Skeletal muscle tissue (tissue), 4 donors: ENCODE results near the gene AXDND1. TPM values are rescaled to one million over a fixed set of nuclear protein-coding genes. Genes with fewer than 3 reads are reported as not detected.
"Not testable (repeated sequence)": the region's sequence is repeated elsewhere in the genome, so short reads cannot be mapped to it uniquely, and the experiment has no call there.

Experiments
- H3K27ac ChIP-seq: one replicate; pipeline ENCODE4 v1.7.0; 2013; ENCODE audit warnings: mild to moderate bottlenecking, low read depth, low read length, inconsistent platforms
- H3K27me3 ChIP-seq, 3 donors: one replicate each; pipeline ENCODE4 v1.7.0; 2013; ENCODE audit warnings: low read length in 3 of 3; ENCODE audit not compliant: control insufficient read depth in 3 of 3, insufficient read depth in 3 of 3
- H3K36me3 ChIP-seq, 3 donors: one replicate each; pipeline ENCODE4 v1.7.0; 2013; ENCODE audit warnings: low read length in 3 of 3; ENCODE audit not compliant: control insufficient read depth in 3 of 3, insufficient read depth in 3 of 3
- H3K4me1 ChIP-seq, 3 donors: one replicate each; pipeline ENCODE4 v1.7.0; 2013; ENCODE audit warnings: low read length in 3 of 3, mild to moderate bottlenecking in 3 of 3; ENCODE audit not compliant: control insufficient read depth in 3 of 3, insufficient read depth in 3 of 3
- H3K4me3 ChIP-seq, 3 donors: one replicate each; pipeline ENCODE4 v1.7.0; 2013; ENCODE audit warnings: low read length in 3 of 3
- H3K9ac ChIP-seq, 3 donors: one replicate each; pipeline ENCODE4 v1.7.0; 2013; ENCODE audit warnings: low read length in 3 of 3, mild to moderate bottlenecking in 3 of 3, moderate library complexity in 2 of 3, low read depth in 1 of 3
- H3K9me3 ChIP-seq, 3 donors: one replicate each; pipeline ENCODE4 v1.7.0; 2013; ENCODE audit warnings: low read length in 3 of 3; ENCODE audit not compliant: control insufficient read depth in 3 of 3
- total RNA-seq: library from RNA; depleted of rRNA; stranded (reverse); fragments of >200 nt; gene quantifications from one replicate; pipeline ENCODE4 v1.2.3, GENCODE V29; 2014
- donor health status: Osteomylitis.

The AXDND1 gene
- total RNA-seq, 1 donor from 2014 or later = under 0.01 TPM

DNA sequence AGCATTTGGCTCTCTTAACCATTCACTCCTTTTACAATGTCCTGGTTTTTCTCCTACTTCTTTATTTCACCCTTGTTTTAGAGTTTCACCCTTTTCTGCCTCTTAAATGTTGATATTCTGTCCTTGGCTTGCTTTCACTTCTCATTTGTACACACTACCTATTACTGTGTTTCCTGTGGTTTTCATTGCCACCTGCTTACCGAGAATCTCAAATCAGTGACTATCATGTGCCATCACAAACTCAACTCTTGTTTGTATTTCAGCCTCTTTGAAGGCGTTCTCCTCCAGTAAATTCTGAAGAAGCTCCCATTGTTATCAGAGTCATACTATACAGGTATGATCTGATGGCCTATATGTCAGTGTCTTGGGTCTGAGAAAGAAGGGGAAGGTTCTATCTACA lies 144.3 kb downstream of the AXDND1 start:
- no peaks in the 10 kb centered on the region for H3K36me3 ChIP-seq
- H3K27ac ChIP-seq = no peak overlapping the region
- H3K9ac ChIP-seq = no peak overlapping the region
- no peaks in the 10 kb centered on the region for H3K27me3 ChIP-seq
- no peaks in the 10 kb centered on the region for H3K4me1 ChIP-seq
- H3K9me3 ChIP-seq = no peaks in the 10 kb centered on the region
- H3K4me3 ChIP-seq = no peak overlapping the region

DNA sequence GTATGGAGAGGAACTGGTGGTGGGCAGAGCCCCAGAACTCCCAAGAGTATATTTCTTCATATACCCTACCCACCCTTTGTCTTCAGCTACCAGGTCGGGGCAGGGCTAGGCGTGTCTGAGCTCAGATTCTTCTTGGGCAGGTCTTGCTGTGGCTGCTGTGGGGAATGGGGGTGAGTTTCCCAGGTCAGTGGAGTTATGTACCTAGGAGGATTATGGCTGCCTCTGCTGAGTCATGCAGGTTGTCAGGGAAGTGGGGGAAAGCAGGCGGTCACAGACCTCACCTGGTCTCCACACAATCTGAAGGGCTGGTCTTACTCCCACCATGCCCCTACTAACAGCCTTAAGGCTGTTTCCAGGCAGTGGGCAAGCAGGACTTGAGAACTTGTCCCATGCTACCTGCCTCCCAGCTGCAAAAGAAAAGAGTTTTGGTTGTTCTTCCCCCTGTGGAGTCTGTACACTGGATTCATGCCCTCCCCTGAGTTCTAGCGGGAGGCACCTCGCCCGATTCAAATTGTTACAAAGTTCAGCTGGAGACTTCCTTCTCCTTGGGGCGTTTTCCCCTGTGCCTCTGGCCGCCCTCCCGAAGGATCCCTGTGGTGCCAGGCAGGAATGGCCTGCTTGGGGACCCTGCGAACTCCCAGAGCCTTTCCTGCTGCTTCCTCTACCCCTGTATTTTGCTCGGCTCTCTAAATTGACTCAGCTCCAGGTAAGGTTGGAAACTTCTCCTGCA lies 151.4 kb downstream of the AXDND1 start:
- Histone ChIP-seq H3K9ac (no peak overlapping the region), H3K9me3 (no peaks in the 10 kb centered on the region), H3K36me3 (no peaks in the 10 kb centered on the region), H3K4me1 (no peaks in the 10 kb centered on the region), H3K27me3 (no peaks in the 10 kb centered on the region), H3K4me3 (no peak overlapping the region), H3K27ac (no peak overlapping the region)

DNA sequence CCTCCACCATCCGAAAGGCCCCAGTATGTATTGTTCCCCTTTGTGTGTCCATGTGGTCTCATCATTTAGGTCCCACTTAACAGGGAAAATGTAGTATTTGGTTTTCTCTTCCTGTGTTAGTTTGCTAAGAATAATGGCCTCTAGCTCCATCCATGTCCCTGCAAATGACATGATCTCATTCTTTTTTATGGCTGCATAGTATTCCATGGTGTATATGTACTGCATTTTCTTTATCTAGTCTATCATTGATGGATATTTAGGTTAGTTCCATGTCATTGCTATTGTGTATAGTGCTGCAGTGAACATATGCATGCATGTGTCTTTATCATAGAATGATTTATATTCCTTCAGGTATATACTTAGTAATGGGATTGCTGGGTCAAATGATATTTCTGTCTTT lies 152.8 kb downstream of the AXDND1 start:
- not testable (repeated sequence) for H3K27ac ChIP-seq, H3K9ac ChIP-seq, H3K27me3 ChIP-seq

DNA sequence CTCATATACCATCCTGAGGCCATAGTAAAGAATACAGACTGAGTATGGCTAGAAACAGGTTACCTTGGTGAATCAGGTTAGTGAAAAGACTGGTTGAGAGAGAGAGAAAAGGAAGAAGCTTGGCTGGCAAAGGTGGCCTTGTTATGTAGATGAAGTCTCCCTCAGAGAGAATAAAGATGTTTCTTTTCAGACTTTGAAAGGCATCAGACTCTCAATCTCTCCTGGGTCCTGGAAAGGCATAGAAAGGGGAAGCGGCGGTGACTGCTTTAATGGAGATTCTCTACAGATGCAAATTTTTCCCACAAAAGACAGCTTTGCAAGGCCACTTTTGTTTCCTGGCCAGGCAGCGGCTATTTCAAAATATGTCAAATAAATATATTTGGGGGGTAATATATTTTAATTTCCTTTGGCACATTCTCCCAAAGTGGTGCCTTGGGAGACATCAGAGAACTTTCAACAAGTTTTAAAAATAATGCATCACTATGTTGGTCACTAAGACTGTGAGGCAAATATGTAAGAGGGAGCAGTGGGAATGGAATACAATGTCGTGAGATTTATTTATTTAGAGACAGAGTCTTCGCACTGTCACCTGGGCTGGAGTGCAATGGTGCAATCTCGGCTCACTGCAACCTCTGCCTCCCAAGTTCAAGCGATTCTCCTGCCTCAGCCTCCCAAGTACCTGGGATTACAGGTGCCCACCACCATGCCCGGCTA lies 163.9 kb downstream of the AXDND1 start:
- Histone ChIP-seq H3K4me1 (no peaks in the 10 kb centered on the region), H3K27ac (no peak overlapping the region), H3K27me3 (no peaks in the 10 kb centered on the region), H3K36me3 (no peaks in the 10 kb centered on the region), H3K4me3 (no peak overlapping the region), H3K9me3 (no peaks in the 10 kb centered on the region), H3K9ac (no peak overlapping the region)

More for the DNA sequence above, 152.8 kb downstream of the AXDND1 start:
- not testable (repeated sequence) for H3K9me3 ChIP-seq, H3K4me1 ChIP-seq, H3K4me3 ChIP-seq, H3K36me3 ChIP-seq

DNA sequence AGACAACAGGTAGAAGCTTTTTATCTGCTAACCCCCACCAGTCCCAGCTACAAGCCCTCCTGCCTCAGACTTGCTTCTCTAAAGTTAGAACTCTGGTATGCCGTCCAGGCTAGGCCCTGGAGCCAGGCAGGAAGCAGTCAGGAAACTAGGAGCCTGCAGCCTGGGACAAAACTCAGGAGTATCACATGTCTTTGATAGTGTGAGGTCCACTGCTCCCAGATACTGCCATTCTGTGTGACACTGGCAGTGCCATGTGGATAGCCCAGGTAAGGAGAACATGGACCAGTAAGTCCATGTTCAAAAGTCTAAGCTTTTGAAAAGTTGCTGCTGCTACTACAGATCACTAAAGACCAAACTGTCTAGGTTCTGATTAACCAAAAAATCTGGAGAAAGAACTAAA lies 164.6 kb downstream of the AXDND1 start:
- Histone ChIP-seq H3K27me3 (no peaks in the 10 kb centered on the region), H3K9ac (no peak overlapping the region), H3K9me3 (no peaks in the 10 kb centered on the region), H3K27ac (no peak overlapping the region), H3K4me3 (no peak overlapping the region), H3K36me3 (no peaks in the 10 kb centered on the region), H3K4me1 (no peaks in the 10 kb centered on the region)

DNA sequence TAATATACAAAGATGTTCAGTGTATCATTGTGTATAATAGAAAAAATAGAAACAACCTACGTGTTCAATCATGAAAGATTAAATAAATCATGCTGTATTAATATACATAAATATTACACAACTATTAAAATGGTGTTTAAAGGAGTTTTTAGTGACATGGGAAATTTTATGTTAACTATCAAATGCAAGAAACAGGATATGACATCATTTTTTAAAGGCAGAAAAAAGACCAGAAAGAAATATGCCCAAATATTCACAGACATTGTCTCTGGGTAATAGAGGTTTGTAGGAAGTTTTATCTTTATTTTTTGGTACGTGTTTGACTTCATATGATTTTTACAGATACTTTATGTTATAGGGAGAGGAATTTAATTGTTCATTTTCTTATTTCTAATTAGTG lies 176.0 kb downstream of the AXDND1 start:
- Histone ChIP-seq H3K9ac (no peak overlapping the region), H3K36me3 (no peaks in the 10 kb centered on the region), H3K4me1 (no peaks in the 10 kb centered on the region), H3K4me3 (no peak overlapping the region), H3K27me3 (peaks cover 0 to 3% (median 0%) of the 10 kb centered on the region in 3 donors), H3K27ac (no peak overlapping the region), H3K9me3 (no peaks in the 10 kb centered on the region)

DNA sequence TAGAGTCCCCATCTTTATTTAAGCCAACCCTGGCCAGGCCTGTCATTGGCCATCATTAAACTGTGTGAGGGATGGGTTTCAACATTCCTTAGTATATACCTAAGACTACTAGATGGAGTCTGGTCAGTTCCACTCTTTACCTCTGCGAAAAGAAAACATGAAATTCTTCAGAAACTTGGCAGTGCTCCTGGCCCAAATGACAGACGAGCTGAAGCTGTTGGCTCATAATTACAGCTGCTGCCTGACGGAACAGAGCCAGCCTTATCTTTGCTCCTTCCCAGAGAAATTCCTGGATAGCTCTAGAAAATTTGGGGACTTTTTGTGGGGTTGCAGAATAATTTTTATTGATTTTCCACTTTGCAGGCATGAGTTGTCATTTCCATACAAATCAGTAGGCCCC lies 179.6 kb downstream of the AXDND1 start:
- Histone ChIP-seq H3K9ac (no peak overlapping the region), H3K36me3 (no peaks in the 10 kb centered on the region), H3K4me1 (no peaks in the 10 kb centered on the region), H3K27me3 (peaks cover 0 to 3% (median 0%) of the 10 kb centered on the region in 3 donors), H3K9me3 (no peaks in the 10 kb centered on the region), H3K4me3 (no peak overlapping the region), H3K27ac (no peak overlapping the region)

DNA sequence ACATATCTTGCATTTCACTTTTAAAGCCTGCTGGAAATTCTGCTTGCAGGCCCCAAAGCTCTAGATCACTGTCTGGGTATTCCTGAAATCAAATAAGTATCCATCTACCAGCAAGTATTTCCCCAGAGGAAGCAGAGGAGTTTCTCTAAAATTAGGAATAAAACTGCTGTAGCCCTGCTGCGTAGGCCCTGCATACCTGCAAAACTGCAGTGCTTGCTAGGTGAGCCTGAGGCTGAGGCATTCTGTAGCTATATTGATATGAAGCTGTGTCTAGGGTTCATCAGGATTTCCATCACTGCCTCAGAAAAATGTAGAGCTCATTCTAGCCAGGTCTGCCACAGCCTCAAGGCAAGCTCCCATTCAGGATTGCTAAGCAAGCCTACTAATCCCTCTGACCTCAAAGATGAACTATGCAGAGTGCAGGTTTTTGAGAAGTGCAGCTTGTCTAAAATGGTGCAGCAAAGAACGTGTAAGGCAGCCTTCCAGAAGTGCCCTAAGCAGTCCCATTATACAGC lies 181.3 kb downstream of the AXDND1 start:
- H3K4me3 ChIP-seq = no peak overlapping the region
- H3K36me3 ChIP-seq = no peaks in the 10 kb centered on the region

DNA sequence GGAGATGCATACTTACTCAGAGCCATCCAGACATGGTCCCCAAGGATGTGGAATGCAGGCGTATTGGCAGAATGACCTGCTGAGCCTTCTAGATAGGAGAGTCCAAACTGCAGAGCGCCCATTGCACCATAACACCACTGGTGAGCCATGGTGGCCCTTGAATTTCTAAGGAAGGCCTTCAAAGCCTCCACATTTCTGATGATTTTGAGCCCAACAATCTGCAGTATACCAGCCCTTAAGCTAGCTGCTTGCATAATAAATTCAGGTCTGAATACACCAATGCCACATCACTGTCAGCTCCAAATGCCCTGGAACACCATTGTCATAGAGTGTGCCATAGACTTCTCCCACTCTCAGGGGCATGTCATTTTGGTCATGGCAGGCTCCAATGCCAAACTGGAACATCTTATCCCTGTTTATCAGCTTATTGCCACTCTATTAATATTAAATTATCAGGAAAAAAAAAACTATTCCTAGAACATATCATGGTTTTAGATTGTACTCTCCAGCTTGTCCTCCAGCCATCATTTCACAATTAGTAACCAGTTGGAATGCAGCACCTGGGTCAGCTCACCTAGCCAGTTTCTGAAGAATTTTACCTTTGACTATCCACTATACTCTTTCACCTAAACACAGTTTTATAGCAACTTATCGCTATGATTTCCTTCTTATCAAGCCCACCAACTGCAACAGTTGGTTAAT lies 183.0 kb downstream of the AXDND1 start:
- Histone ChIP-seq H3K27me3 (no peaks in the 10 kb centered on the region), H3K4me3 (no peak overlapping the region), H3K27ac (no peak overlapping the region), H3K9me3 (no peaks in the 10 kb centered on the region), H3K9ac (no peak overlapping the region), H3K36me3 (no peaks in the 10 kb centered on the region), H3K4me1 (no peaks in the 10 kb centered on the region)

More for the DNA sequence above, 181.3 kb downstream of the AXDND1 start:
- Histone ChIP-seq H3K9me3 (no peaks in the 10 kb centered on the region), H3K4me1 (no peaks in the 10 kb centered on the region), H3K9ac (no peak overlapping the region), H3K27ac (no peak overlapping the region), H3K27me3 (no peaks in the 10 kb centered on the region)

DNA sequence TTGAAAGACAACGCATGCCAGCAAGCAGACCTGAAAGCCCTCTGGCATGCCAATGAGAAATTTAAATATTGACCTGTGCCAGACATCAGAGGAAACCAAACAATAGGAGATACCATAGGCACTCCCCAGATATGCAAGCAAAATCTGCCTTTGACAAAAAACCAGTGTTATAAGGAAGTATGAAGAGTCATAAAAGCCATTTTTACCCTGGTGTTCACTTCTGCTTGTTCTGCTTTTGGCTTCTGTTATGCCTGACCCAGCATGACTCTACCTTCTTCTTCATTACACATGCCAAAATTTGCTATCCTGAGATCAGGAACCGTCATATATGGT lies 183.6 kb downstream of the AXDND1 start:
- H3K4me3 ChIP-seq = no peak overlapping the region
- H3K4me1 ChIP-seq = no peaks in the 10 kb centered on the region
- H3K27ac ChIP-seq = no peak overlapping the region
- no peaks in the 10 kb centered on the region for H3K27me3 ChIP-seq
- H3K9ac ChIP-seq = no peak overlapping the region
- no peaks in the 10 kb centered on the region for H3K9me3 ChIP-seq
- no peaks in the 10 kb centered on the region for H3K36me3 ChIP-seq
